HCT116 (cell line): Measurements from ENCODE around the gene MAP7D1.

ENCODE experiments used
- CBX3 ChIP-seq: IDR thresholded peaks from 2 replicates; pipeline ENCODE4 v1.6.1; 2012; ENCODE audit warnings: low read depth
- CTCF ChIP-seq, 3 experiments: fragments of 200-600 bp in 1 of 3; sonication (generic) in 1 of 3; IDR thresholded peaks in 2 of 3; conservative IDR thresholded peaks in 1 of 3; 2 replicates each; pipeline ENCODE4 v1.5.1; 2012 to 2017; ENCODE audit warnings: low read depth in 2 of 3, low read length in 2 of 3, antibody characterized with exemption in 1 of 3, borderline replicate concordance in 1 of 3, control low read depth in 1 of 3, mild to moderate bottlenecking in 1 of 3, mixed read lengths in 1 of 3, mixed run types in 1 of 3, moderate library complexity in 1 of 3; ENCODE audit not compliant: insufficient read depth in 1 of 3
- ELF1 ChIP-seq: IDR thresholded peaks from 2 replicates; pipeline ENCODE4 v1.6.1; 2012; ENCODE audit warnings: low read depth, borderline replicate concordance
- POLR2A ChIP-seq: IDR thresholded peaks from 2 replicates; pipeline ENCODE4 v1.7.0; 2011; ENCODE audit warnings: borderline replicate concordance; ENCODE audit not compliant: insufficient read depth, insufficient read length; ENCODE audit errors: extremely low read depth
- ZNF274 ChIP-seq: fragments of 200-500 bp; sonication (Bioruptor generic); IDR thresholded peaks from 2 replicates; pipeline ENCODE4 v1.6.1; 2014; ENCODE audit warnings: mild to moderate bottlenecking, low read depth, low read length, inconsistent platforms

DNA sequence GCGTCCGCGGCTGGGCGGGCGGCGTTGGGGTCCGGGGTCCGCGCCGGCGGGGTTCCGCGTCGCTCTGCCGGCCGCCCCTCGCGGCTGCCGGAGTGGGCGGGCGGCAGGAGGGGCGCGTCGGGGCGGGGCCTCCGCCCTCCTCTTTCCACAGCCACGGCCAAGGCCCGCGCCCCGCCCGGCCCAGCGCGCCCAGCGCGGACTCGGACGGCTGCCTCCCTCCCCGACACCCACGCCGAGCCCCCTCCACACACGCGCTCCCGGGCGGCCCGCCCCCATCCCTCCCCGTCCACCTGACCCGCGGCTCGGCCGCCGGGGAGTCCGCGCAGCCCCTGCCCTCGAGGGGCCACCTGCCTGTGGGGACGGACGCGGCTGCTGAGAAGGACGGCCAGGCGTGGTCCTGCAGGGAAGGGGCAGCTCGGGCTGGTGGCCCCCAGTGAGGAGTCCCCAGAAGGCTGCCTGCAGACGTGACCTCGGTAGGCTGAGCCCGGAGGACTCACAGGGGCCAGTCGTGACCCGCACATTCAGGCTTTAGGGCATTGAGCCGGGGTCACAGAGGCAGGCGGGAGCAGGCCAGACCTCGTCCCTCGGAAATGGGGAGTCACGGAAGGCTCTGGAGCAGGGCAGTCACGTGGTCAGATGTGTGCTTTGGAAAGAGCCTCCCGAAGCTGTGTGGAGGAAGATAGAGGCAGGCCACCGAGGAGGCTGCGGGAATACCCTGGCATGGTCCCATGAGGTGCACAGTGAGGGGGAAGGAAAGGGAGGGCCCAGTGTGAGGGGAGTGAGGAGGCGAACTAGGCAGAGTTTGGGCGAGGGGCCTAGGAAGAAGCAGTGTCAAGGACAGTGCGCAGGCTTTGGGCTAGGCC is 30.6 kb upstream of the MAP7D1 start, which contains the start of gene COL8A2:
- TF ChIP-seq ZNF274 (no peak), ELF1 (no peak), CBX3 (no peak), CTCF (IDR thresholded peaks at IDR 0.05 in 2 of 3, conservative IDR thresholded peaks at IDR 0.05 in 1 of 3; ENCODE audit: borderline replicate concordance in 1 of 3, insufficient read depth in 1 of 3, low read depth in 2 of 3, low read length in 2 of 3) (no peak), POLR2A (no peak)
